CD8-positive, alpha-beta memory T cell (primary cell): Measurements from ENCODE around the gene LRRC4B. TPM values are rescaled to one million over a fixed set of nuclear protein-coding genes. Genes with fewer than 3 reads are reported as not detected.

ENCODE experiments used
- CTCF ChIA-PET: fragments of 350-600 bp; sonication (Branson Sonifier 250); formaldehyde crosslinking; loops from one replicate; lab custom pipeline; 2021; ENCODE audit warnings: antibody characterized with exemption; lab: Charles Lee
- POLR2A ChIA-PET: fragments of 350-600 bp; sonication (Branson Sonifier 250); formaldehyde crosslinking; loops from one replicate; lab custom pipeline; 2021; ENCODE audit warnings: antibody characterized with exemption; lab: Charles Lee
- DNase-seq, 5 donors: peaks; one replicate each; pipeline versions ENCODE4 v3.0.0 to v3.0.0-alpha.2; 2020 to 2022; ENCODE audit warnings: mixed read lengths in 1 of 5
- H3K27ac ChIP-seq: one replicate; pipeline ENCODE4 v1.7.0; 2013; ENCODE audit warnings: low read depth, mild to moderate bottlenecking, low read length, moderate library complexity
- H3K27me3 ChIP-seq: 2 replicates; pipeline ENCODE4 v1.7.0; 2013; ENCODE audit warnings: low read length, mild to moderate bottlenecking; ENCODE audit not compliant: insufficient read depth, poor library complexity, severe bottlenecking
- H3K36me3 ChIP-seq: 2 replicates; pipeline ENCODE4 v1.7.0; 2013; ENCODE audit warnings: mild to moderate bottlenecking, low read length, moderate library complexity; ENCODE audit not compliant: insufficient read depth
- H3K4me1 ChIP-seq: 2 replicates; pipeline ENCODE4 v1.7.0; 2013; ENCODE audit warnings: mild to moderate bottlenecking, low read length, moderate library complexity; ENCODE audit not compliant: insufficient read depth
- H3K4me3 ChIP-seq: 2 replicates; pipeline ENCODE4 v1.7.0; 2013; ENCODE audit warnings: mild to moderate bottlenecking, low read length
- H3K9me3 ChIP-seq: 2 replicates; pipeline ENCODE4 v1.7.0; 2013; ENCODE audit warnings: mild to moderate bottlenecking, low read length
- H3K27ac Mint-ChIP-seq, 8 donors: one replicate each; pipeline ENCODE4 v1.8.0; 2020 to 2021; ENCODE audit warnings: mixed read lengths in 8 of 8, mild to moderate bottlenecking in 6 of 8, inconsistent platforms in 3 of 8, moderate library complexity in 3 of 8
- H3K27me3 Mint-ChIP-seq, 2 donors: one replicate each; pipeline ENCODE4 v1.8.0; 2020 to 2021; ENCODE audit warnings: mixed read lengths in 2 of 2, mild to moderate bottlenecking in 1 of 2, moderate library complexity in 1 of 2
- H3K36me3 Mint-ChIP-seq, 3 donors: one replicate each; pipeline ENCODE4 v1.8.0; 2020 to 2021; ENCODE audit warnings: mixed read lengths in 3 of 3, inconsistent platforms in 1 of 3, mild to moderate bottlenecking in 1 of 3
- H3K4me1 Mint-ChIP-seq, 3 donors: one replicate each; pipeline ENCODE4 v1.8.0; 2020 to 2021; ENCODE audit warnings: mixed read lengths in 3 of 3, inconsistent platforms in 1 of 3, mild to moderate bottlenecking in 1 of 3
- H3K4me3 Mint-ChIP-seq, 7 donors: one replicate each; pipeline ENCODE4 v1.8.0; 2020 to 2021; ENCODE audit warnings: mixed read lengths in 7 of 7, mild to moderate bottlenecking in 6 of 7, moderate library complexity in 4 of 7, inconsistent platforms in 2 of 7
- H3K9me3 Mint-ChIP-seq, 5 donors: one replicate each; pipeline ENCODE4 v1.8.0; 2020 to 2022; ENCODE audit warnings: mixed read lengths in 5 of 5, mild to moderate bottlenecking in 3 of 5, moderate library complexity in 2 of 5, inconsistent platforms in 1 of 5
- polyA plus RNA-seq: library from polyadenylated mRNA; unstranded; fragments of 300-500 nt; fragmentation: Illumina TruSeq; gene quantifications from one replicate; pipeline ENCODE4 v1.2.3, GENCODE V29; 2021
- total RNA-seq, 2 experiments: library from RNA; stranded (reverse); gene quantifications; one replicate each; pipeline ENCODE4 v1.2.3, GENCODE V29; 2021

LRRC4B gene
- total and polyA plus RNA-seq, 3 experiments from 2014 or later = not detected

DNA sequence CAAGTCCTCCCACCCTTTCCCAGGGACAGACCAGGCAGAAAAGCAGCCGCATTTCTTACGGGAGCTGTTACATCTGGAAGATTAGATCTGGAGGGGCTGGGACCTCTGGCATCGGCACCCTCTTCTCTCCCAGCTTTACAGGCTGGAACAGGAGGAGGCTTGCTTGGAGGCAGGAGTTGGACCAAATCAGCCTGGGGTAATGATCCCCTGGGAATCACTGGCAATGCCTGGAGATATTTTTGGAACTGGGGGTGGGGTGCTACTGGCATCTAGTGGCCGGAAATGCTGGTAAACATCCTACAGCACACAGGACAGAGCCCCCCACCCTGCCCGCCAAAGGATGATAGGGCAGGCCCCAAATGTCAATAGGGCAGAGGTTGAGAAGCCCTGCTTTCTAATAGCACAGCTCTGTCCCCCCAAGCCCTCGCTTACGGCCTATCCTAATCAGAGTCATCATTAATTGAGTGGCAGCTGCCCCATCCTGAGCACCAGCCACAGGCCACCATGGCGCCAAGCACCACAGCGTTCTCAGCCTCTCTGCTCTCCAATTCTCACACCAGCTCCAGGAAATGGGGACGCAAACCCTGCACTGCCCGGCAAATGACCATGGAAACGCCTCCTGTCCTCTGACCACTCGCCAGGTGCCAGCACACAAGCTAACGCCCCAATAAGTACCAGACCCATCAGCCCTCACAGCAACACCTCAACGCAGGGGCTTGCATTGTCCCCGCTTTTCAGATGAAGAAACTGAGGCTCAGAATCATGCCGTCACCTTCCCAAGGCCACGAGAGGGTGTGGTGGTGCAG lies 20.6 kb downstream of the LRRC4B start:
- Histone ChIP-seq H3K4me1 (no peaks in the 10 kb centered on the region), H3K27ac (no peak overlapping the region), H3K27me3 (peaks cover 5% of the 10 kb centered on the region), H3K9me3 (no peaks in the 10 kb centered on the region), H3K36me3 (no peaks in the 10 kb centered on the region), H3K4me3 (no peak overlapping the region)
- Mint-ChIP-seq H3K4me1 (peaks cover 0 to 6% (median 4%) of the 10 kb centered on the region in 3 donors), H3K27me3 (peaks cover 10 to 33% of the 10 kb centered on the region in 2 donors), H3K27ac (no peak overlapping the region), H3K9me3 (peaks cover 0 to 3% (median 0%) of the 10 kb centered on the region in 5 donors), H3K36me3 (no peaks in the 10 kb centered on the region), H3K4me3 (no peak overlapping the region)
- CTCF ChIA-PET = interaction anchor here (1.4 kb wide), 1 partner anchor 9 kb away, joined by 6 read pairs; no protein-coding TSS in a partner anchor
- DNase-seq = no peak
- POLR2A ChIA-PET = no interaction called here

- Histone ChIP-seq H3K36me3 (no peaks in the 10 kb centered on the region), H3K4me3 (no peak overlapping the region), H3K9me3 (no peaks in the 10 kb centered on the region), H3K27me3 (peaks cover 5% of the 10 kb centered on the region), H3K4me1 (no peaks in the 10 kb centered on the region), H3K27ac (no peak overlapping the region)
- Mint-ChIP-seq H3K4me3 (no peak overlapping the region), H3K27ac (no peak overlapping the region), H3K4me1 (no peaks in the 10 kb centered on the region), H3K36me3 (no peaks in the 10 kb centered on the region), H3K9me3 (peaks cover 0 to 3% (median 0%) of the 10 kb centered on the region in 5 donors), H3K27me3 (peaks cover 4 to 27% of the 10 kb centered on the region in 2 donors)
- CTCF ChIA-PET = interaction anchor here (1.4 kb wide), 1 partner anchor 10 kb away, joined by 6 read pairs; no protein-coding TSS in a partner anchor
- POLR2A ChIA-PET = no interaction called here
- no peak for DNase-seq
Measured at GRCh38 chr19:50546527-50547221, 21.6 kb downstream of the LRRC4B start.

DNA sequence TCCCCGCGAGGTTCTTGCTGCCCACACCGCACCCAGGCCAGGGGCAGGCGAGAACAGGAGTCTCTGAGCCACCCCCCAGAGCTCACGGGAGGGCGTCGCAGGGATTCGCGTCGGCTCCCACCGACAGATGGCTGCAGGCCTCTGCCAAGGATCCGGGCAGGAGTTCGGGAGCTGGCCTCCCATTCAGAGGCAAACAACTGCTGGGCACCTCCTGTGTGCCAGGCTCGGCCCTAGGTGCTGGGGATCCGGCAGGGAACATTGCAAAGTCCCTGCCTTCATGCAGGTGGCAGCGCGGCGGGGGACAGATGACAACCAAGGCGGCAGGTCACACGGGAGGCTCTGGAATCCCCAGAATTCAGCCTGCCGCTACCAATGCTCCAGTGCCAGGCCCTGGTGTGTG lies 25.3 kb downstream of the LRRC4B start:
- POLR2A ChIA-PET = no interaction called here

GRCh38 chr19:50537769-50538230 lies 30.4 kb downstream of the LRRC4B start:
- H3K36me3 Mint-ChIP-seq = peaks cover 0 to 7% (median 0%) of the 10 kb centered on the region in 3 donors

More for the DNA sequence above, 25.3 kb downstream of the LRRC4B start:
- Histone ChIP-seq H3K4me3 (no peak overlapping the region), H3K36me3 (no peaks in the 10 kb centered on the region), H3K27me3 (no peaks in the 10 kb centered on the region), H3K27ac (no peak overlapping the region), H3K4me1 (no peaks in the 10 kb centered on the region), H3K9me3 (no peaks in the 10 kb centered on the region)
- H3K27me3 Mint-ChIP-seq = peaks cover 9 to 12% of the 10 kb centered on the region in 2 donors
- H3K9me3 Mint-ChIP-seq = no peaks in the 10 kb centered on the region
- CTCF ChIA-PET = interaction anchor here (1.5 kb wide), 1 partner anchor 13 kb away, joined by 3 read pairs; no protein-coding TSS in a partner anchor
- no peak overlapping the region for H3K4me3 Mint-ChIP-seq
- no peak overlapping the region for H3K27ac Mint-ChIP-seq
- no peaks in the 10 kb centered on the region for H3K4me1 Mint-ChIP-seq
- no peak for DNase-seq
- no peaks in the 10 kb centered on the region for H3K36me3 Mint-ChIP-seq

DNA sequence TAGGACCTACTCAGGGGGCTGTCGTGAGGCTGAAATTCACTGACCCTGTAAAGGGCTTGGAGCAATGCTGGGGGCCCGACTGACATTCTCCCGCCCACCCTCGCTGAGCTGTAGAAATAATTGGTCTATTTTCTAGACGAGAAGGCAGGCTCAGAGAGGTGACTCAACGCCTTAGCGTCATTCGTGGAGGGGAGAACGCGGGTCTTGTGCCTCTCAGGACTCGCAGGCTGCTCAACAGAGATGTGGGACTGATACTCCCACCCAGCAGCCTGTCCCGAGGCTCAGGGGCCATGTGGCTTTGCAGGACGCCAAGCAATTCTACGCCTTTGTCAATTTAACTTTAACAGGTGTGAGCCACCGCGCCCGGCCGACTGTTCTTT lies 30.9 kb downstream of the LRRC4B start:
- no peak overlapping the region for H3K4me3 ChIP-seq
- ChIA-PET POLR2A (no interaction called here), CTCF (interaction anchor here (0.7 to 1.1 kb wide), 2 partner anchors 202 to 242 kb away, joined by 3 read pairs; no protein-coding TSS in a partner anchor)
- Mint-ChIP-seq H3K27ac (peak overlapping the region in 2 of 8 donors; percentile 39 to 77), H3K4me1 (peaks cover 0 to 4% (median 0%) of the 10 kb centered on the region in 3 donors), H3K36me3 (peaks cover 0 to 7% (median 0%) of the 10 kb centered on the region in 3 donors), H3K4me3 (peak overlapping the region in 1 of 7 donors; percentile 14), H3K9me3 (peaks cover 5 to 13% (median 7%) of the 10 kb centered on the region in 5 donors), H3K27me3 (peaks cover 10 to 29% of the 10 kb centered on the region in 2 donors)
- no peaks in the 10 kb centered on the region for H3K9me3 ChIP-seq
- DNase-seq = no peak
- H3K27ac ChIP-seq = no peak overlapping the region
- H3K4me1 ChIP-seq = no peaks in the 10 kb centered on the region
- no peaks in the 10 kb centered on the region for H3K36me3 ChIP-seq
- no peaks in the 10 kb centered on the region for H3K27me3 ChIP-seq

More at GRCh38 chr19:50537769-50538230, 30.4 kb downstream of the LRRC4B start:
- H3K4me3 Mint-ChIP-seq = peak overlapping the region in 1 of 7 donors; percentile 14
- Histone ChIP-seq H3K27ac (no peak overlapping the region), H3K4me1 (no peaks in the 10 kb centered on the region), H3K27me3 (no peaks in the 10 kb centered on the region), H3K36me3 (no peaks in the 10 kb centered on the region), H3K4me3 (no peak overlapping the region), H3K9me3 (no peaks in the 10 kb centered on the region)
- POLR2A ChIA-PET = no interaction called here
- H3K27me3 Mint-ChIP-seq = peaks cover 9 to 24% of the 10 kb centered on the region in 2 donors
- H3K9me3 Mint-ChIP-seq = peaks cover 5 to 10% (median 7%) of the 10 kb centered on the region in 5 donors
- peak in 4 of 5 donors; percentile 28 to 41 (median 38) for DNase-seq
- CTCF ChIA-PET = interaction anchor here (0.7 to 1.2 kb wide), 3 partner anchors 203 to 245 kb away, joined by 3 to 6 read pairs (median 3); no protein-coding TSS in a partner anchor
- peak overlapping the region in 2 of 8 donors; percentile 39 to 77 for H3K27ac Mint-ChIP-seq
- H3K4me1 Mint-ChIP-seq = peaks cover 0 to 4% (median 0%) of the 10 kb centered on the region in 3 donors

- peaks cover 5 to 14% (median 7%) of the 10 kb centered on the region in 5 donors for H3K9me3 Mint-ChIP-seq
- CTCF ChIA-PET = no interaction called here
- H3K36me3 Mint-ChIP-seq = peaks cover 0 to 7% (median 0%) of the 10 kb centered on the region in 3 donors
- H3K27me3 Mint-ChIP-seq = peaks cover 14 to 32% of the 10 kb centered on the region in 2 donors
- no peaks in the 10 kb centered on the region for H3K4me1 ChIP-seq
- POLR2A ChIA-PET = no interaction called here
- DNase-seq = no peak
- H3K4me3 ChIP-seq = no peak overlapping the region
- H3K27me3 ChIP-seq = no peaks in the 10 kb centered on the region
- H3K4me1 Mint-ChIP-seq = peaks cover 0 to 4% (median 0%) of the 10 kb centered on the region in 3 donors
- no peak overlapping the region for H3K4me3 Mint-ChIP-seq
- H3K9me3 ChIP-seq = no peaks in the 10 kb centered on the region
- H3K36me3 ChIP-seq = no peaks in the 10 kb centered on the region
- no peak overlapping the region for H3K27ac ChIP-seq
- no peak overlapping the region for H3K27ac Mint-ChIP-seq
Measured at GRCh38 chr19:50536662-50537305, 31.5 kb downstream of the LRRC4B start.

DNA sequence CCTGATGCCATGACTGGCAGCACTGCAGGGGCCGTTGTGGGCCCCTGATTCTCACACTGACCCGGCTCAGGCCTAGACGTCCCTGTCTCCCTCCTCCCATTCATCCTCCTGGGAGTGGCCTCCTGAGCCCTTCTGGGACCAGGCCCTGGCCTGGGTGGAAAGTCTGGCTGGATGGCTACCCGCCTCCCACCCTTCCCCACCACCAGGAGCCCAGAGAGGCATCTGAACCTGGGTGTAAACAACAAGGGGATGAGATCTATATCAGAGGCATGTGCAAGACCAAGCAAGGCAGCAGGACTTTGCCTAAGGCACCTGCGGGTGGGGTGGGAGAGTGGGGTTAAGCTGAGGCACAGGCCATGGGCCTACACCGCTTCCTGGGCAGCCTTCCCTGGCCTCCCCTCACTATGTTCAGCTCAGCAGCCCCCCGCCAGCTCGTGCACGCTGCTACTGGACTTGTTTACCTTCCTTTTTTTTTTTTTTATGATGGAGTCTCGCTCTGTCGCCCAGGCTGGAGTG lies 32.5 kb downstream of the LRRC4B start:
- Histone ChIP-seq H3K4me1 (no peaks in the 10 kb centered on the region), H3K36me3 (no peaks in the 10 kb centered on the region), H3K27ac (no peak overlapping the region), H3K27me3 (no peaks in the 10 kb centered on the region), H3K9me3 (no peaks in the 10 kb centered on the region), H3K4me3 (no peak overlapping the region)
- DNase-seq = no peak
- ChIA-PET POLR2A (no interaction called here), CTCF (no interaction called here)
- H3K27ac Mint-ChIP-seq = no peak overlapping the region
- peaks cover 18 to 38% of the 10 kb centered on the region in 2 donors for H3K27me3 Mint-ChIP-seq
- H3K36me3 Mint-ChIP-seq = peaks cover 0 to 7% (median 0%) of the 10 kb centered on the region in 3 donors
- peaks cover 0 to 4% (median 0%) of the 10 kb centered on the region in 3 donors for H3K4me1 Mint-ChIP-seq
- peaks cover 5 to 14% (median 7%) of the 10 kb centered on the region in 5 donors for H3K9me3 Mint-ChIP-seq
- H3K4me3 Mint-ChIP-seq = no peak overlapping the region
